Transverse colon (tissue), 4 donors: ENCODE data around the gene ZNF142. TPM values are rescaled to one million over a fixed set of nuclear protein-coding genes. Genes with fewer than 3 reads are reported as not detected.

Source experiments
- DNase-seq: peaks from one replicate; pipeline ENCODE4 v3.0.0-alpha.2; 2019
- H3K27ac ChIP-seq, 4 donors: fragments of 200-600 bp; sonication (generic); 2 replicates each; pipeline ENCODE4 v1.5.1; 2016 to 2018; ENCODE audit warnings: inconsistent platforms in 4 of 4
- H3K27me3 ChIP-seq: fragments of 200-600 bp; sonication (generic); 2 replicates; pipeline ENCODE4 v1.5.1; 2017; ENCODE audit warnings: inconsistent platforms
- H3K36me3 ChIP-seq, 4 donors: fragments of 200-600 bp; sonication (generic); 2 replicates each; pipeline ENCODE4 v1.5.1; 2017 to 2019; ENCODE audit warnings: inconsistent platforms in 4 of 4
- H3K4me1 ChIP-seq, 4 donors: fragments of 200-600 bp; sonication (generic); 2 replicates each; pipeline ENCODE4 v1.5.1; 2017 to 2020; ENCODE audit warnings: inconsistent platforms in 4 of 4
- H3K4me3 ChIP-seq, 4 donors: fragments of 200-600 bp; sonication (generic); 1 replicate in 1 of 4; 2 replicates in 3 of 4; pipeline versions ENCODE4 v1.5.1 to v1.6.1; 2017 to 2019; ENCODE audit warnings: inconsistent platforms in 4 of 4
- H3K9me3 ChIP-seq, 2 donors: fragments of 200-600 bp; sonication (generic); 2 replicates each; pipeline ENCODE4 v1.5.1; 2017 to 2019; ENCODE audit warnings: inconsistent platforms in 2 of 2
- CTCF ChIP-seq, 5 experiments: fragments of 200-600 bp in 3 of 5; fragments of 450-650 bp in 2 of 5; sonication (generic) in 3 of 5; IDR thresholded peaks; 1 replicate in 2 of 5; 2 replicates in 3 of 5; pipeline ENCODE4 v1.5.1; 2016 to 2017; ENCODE audit warnings: antibody characterized with exemption in 5 of 5, inconsistent platforms in 3 of 5, mild to moderate bottlenecking in 2 of 5, moderate library complexity in 1 of 5
- EP300 ChIP-seq: sonication (generic); formaldehyde crosslinking; IDR thresholded peaks from one replicate; pipeline ENCODE4 v1.6.1; 2017; ENCODE audit warnings: antibody characterized with exemption, low read depth
- POLR2A ChIP-seq: fragments of 450-650 bp; IDR thresholded peaks from one replicate; pipeline ENCODE4 v1.6.1; 2016; ENCODE audit warnings: antibody characterized with exemption, mild to moderate bottlenecking, moderate library complexity
- POLR2AphosphoS5 ChIP-seq, 3 donors: sonication (generic); formaldehyde crosslinking; IDR thresholded peaks; one replicate each; pipeline ENCODE4 v1.6.1; 2016; ENCODE audit warnings: antibody characterized with exemption in 3 of 3
- WGBS, 2 donors: methylation state at CpG; one replicate each; pipeline ENCODE4 v1.1.5; 2018; ENCODE audit warnings: low coverage in 1 of 2; 5-methylcytosine and 5-hydroxymethylcytosine counted together
- in situ Hi-C, 4 donors: fragments of 200-750 bp; cut with MboI; loops; one replicate each; pipeline versions ENCODE4 v1.15.0 to v1.15.1; 2017; ENCODE audit warnings: low sequenced_read_pairs in 3 of 4, low pct_ligation_motif_present in 1 of 4, low pct_unique_long_range_greater_than_20kb in 1 of 4
- intact Hi-C: fragments of 100-400 bp; cut with DNase I; formaldehyde crosslinking; loops from one replicate; pipeline ENCODE4 v1.15.1; 2023; ENCODE audit warnings: low total_unique reads
- total RNA-seq, 4 donors: library from RNA; depleted of rRNA; stranded (reverse); fragments of >200 nt; gene quantifications; one replicate each; pipeline ENCODE4 v1.1.0, GENCODE V29; 2016

ZNF142 gene
- total RNA-seq, 4 donors from 2014 or later, result 18.5 to 58.0 (median 24.5) TPM

- WGBS, 2 donors, result 78 to 81% methylated on average over 2 to 7 of the region's 7 CpGs
- DNase-seq, result no peak
- intact Hi-C loops, result no loop called here
- Histone ChIP-seq H3K36me3 (no peaks in the 10 kb centered on the region), H3K4me1 (peaks cover 0 to 8% (median 2%) of the 10 kb centered on the region in 4 donors), H3K4me3 (no peak overlapping the region), H3K27ac (no peak overlapping the region), H3K9me3 (no peaks in the 10 kb centered on the region), H3K27me3 (no peaks in the 10 kb centered on the region)
- in situ Hi-C loops, result no loop called here
- no peak for TF ChIP-seq CTCF (IDR thresholded peaks at IDR 0.05)
- no peak for TF ChIP-seq EP300
- no peak for TF ChIP-seq POLR2AphosphoS5 (IDR thresholded peaks at IDR 0.05)
- TF ChIP-seq POLR2A, result no peak
Observed at GRCh38 chr2:218621007-218621406, 38.4 kb downstream of the ZNF142 start.

GRCh38 chr2:218618102-218618860 lies 41.1 kb downstream of the ZNF142 start:
- Histone ChIP-seq H3K4me3 (no peak overlapping the region), H3K9me3 (no peaks in the 10 kb centered on the region), H3K27me3 (no peaks in the 10 kb centered on the region), H3K36me3 (no peaks in the 10 kb centered on the region), H3K27ac (no peak overlapping the region), H3K4me1 (peaks cover 0 to 17% (median 2%) of the 10 kb centered on the region in 4 donors)
- TF ChIP-seq CTCF (IDR thresholded peaks at IDR 0.05) (no peak), EP300 (no peak), POLR2A (no peak), POLR2AphosphoS5 (IDR thresholded peaks at IDR 0.05) (no peak)
- 95% methylated on average over 9 of the region's 9 CpGs; no CpG with 5 or more reads in 1 of the 2 donors for WGBS, 2 donors
- no peak for DNase-seq
- in situ Hi-C loops, result no loop called here
- intact Hi-C loops, result no loop called here

- intact Hi-C loops, result no loop called here
- Histone ChIP-seq H3K4me1 (peaks cover 0 to 15% (median 2%) of the 10 kb centered on the region in 4 donors), H3K27ac (peak overlapping the region; percentile 10 to 63 (median 50)), H3K27me3 (no peaks in the 10 kb centered on the region), H3K9me3 (no peaks in the 10 kb centered on the region), H3K36me3 (no peaks in the 10 kb centered on the region), H3K4me3 (no peak overlapping the region)
- in situ Hi-C loops, result no loop called here
- peak; percentile 53 for DNase-seq
- no peak for TF ChIP-seq POLR2A
- TF ChIP-seq POLR2AphosphoS5 (IDR thresholded peaks at IDR 0.05), result peak in 2 of 3 donors; percentile 24 to 48
- WGBS, 2 donors, result 60% methylated on average over 6 of the region's 6 CpGs; no CpG with 5 or more reads in 1 of the 2 donors
Observed at GRCh38 chr2:218615868-218616315, 43.5 kb downstream of the ZNF142 start.

- no peaks in the 10 kb centered on the region for H3K27me3 ChIP-seq
- no peaks in the 10 kb centered on the region for H3K36me3 ChIP-seq
- in situ Hi-C loops (no loop called here), intact Hi-C loops (no loop called here)
- WGBS, 2 donors, result 19 to 22% methylated on average over 3 to 8 of the region's 8 CpGs
- H3K4me3 ChIP-seq, result peak within 1 kb of the TSS in 3 of 4 donors; percentile 3 to 22 (median 8)
- no peaks in the 10 kb centered on the region for H3K9me3 ChIP-seq
- TF ChIP-seq EP300 (no peak), POLR2AphosphoS5 (IDR thresholded peaks at IDR 0.05) (no peak), POLR2A (no peak), CTCF (IDR thresholded peaks at IDR 0.05) (no peak)
- peak; percentile 11 for DNase-seq
- peak within 1 kb of the TSS; percentile 45 to 66 (median 60) for H3K27ac ChIP-seq
- H3K4me1 ChIP-seq, result peaks cover 0 to 10% (median 5%) of the 10 kb centered on the region in 4 donors
Observed at GRCh38 chr2:218607436-218608115, 51.8 kb downstream of the ZNF142 start, which contains the start of gene PLCD4. PLCD4 (plus strand) TSS chr2:218607899; CDS start chr2:218615740, 7,841 bp downstream.
